GM19035 (cell line): ENCODE measurements around the gene DNASE2.
"Not testable (repeated sequence)": the region's sequence is repeated elsewhere in the genome, so short reads cannot be mapped to it uniquely, and the experiment has no call there.

Experiments
- ATAC-seq: cut with Tn5 transposase; IDR thresholded peaks from one replicate; pipeline ENCODE4 v1.9.1; 2021; ENCODE audit not compliant: unreplicated experiment

Gene DNASE2, protein sequence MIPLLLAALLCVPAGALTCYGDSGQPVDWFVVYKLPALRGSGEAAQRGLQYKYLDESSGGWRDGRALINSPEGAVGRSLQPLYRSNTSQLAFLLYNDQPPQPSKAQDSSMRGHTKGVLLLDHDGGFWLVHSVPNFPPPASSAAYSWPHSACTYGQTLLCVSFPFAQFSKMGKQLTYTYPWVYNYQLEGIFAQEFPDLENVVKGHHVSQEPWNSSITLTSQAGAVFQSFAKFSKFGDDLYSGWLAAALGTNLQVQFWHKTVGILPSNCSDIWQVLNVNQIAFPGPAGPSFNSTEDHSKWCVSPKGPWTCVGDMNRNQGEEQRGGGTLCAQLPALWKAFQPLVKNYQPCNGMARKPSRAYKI

DNA sequence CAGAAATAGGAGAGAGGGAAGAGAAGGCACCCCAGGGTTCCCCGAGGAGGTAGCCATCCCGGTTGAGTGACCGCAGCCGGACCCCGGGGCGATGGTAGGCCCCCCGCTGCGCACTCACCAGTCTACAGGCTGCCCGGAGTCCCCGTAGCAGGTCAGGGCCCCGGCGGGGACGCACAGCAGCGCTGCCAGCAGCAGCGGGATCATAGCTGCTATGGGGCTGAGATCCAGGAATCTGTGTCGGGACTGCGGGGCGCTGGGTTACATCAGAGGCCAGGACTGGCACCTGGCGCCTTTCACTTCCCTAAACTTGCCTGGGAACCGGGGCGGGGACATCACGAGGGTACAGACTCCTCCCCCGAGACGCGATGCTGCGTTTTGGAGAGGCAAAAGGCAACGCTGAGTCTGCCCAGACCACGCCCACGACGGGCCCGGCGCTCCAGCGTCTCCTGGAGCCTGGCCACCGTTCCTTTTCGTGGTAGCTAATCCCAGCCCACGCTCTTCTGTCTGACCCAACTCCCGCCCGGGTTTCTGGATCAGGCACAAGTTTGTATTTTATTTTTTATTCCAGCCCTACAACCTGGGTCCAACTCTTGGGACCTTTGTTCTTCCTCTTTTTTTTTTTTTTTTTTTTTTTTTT, at the start of gene DNASE2:
Gene DNASE2, minus strand, starts transcription at position 278 of the 637 bp plus-strand sequence. Its CDS starts 74 bp downstream, at position 204.
- peak; percentile 77 for ATAC-seq

DNA sequence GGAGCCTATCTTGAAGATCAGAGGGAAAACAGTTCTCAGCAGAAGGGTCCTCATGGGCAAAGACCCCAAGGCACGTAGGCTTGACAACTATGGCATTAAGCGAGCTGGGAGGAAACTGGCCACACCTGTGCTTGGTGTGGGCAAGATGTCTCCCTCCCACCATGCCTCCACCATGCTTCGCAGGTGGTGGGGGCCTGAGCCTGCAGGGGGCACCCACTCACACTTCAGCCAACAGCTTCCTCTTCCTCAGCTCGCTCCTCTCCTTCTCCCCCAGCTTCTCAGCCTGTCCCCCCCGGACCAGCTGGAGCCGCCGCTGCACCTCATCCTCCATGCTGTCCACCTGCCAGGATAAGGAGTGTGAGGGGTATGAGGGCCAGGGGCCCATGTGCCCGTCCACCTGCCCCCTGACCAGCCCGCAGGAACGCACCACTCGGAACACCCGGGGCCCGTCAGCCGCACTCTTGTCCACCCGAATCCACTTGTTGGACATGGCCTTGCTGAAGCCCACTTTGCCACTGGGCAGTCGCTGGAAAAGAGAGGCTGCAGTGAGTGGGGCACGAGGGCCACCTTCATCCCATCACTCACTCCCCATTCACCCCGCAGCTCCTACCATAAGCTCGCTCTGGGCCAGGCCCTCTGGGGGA, 48.9 kb upstream of the DNASE2 start:
- ATAC-seq: no peak

DNA sequence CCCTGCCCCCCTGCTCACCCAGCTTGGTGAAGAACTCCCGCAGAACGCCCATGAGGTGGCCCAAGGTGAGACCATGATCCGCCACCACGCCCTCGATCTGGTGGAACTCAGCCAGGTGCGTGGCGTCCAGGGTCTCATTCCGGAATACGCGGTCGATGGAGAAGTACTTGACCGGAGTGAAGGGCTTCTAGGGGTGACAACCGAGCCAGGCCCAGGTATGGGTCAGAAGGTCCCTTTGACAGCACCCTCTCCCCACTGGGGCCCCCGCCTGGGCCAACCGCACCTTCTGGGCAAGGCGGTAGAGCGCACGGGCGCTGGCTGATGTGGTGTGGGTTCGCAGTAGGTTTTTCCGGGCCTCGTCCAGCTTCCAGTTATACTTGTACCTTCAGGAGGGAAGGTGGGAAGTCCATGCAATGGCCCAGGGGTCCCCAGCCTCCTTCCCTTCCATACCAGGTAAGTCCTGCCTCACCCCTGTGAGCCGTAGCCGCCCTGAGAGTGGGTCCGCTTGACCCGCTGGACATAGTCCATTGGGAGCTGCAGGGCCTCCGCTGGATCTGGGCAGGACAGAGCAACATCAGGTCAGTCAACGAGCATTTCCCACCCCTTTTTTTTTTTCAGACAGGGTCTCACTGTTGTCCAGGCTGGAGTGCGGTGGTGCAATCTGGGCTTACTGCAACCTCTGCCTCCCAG, 43.5 kb upstream of the DNASE2 start:
- no peak for ATAC-seq

DNA sequence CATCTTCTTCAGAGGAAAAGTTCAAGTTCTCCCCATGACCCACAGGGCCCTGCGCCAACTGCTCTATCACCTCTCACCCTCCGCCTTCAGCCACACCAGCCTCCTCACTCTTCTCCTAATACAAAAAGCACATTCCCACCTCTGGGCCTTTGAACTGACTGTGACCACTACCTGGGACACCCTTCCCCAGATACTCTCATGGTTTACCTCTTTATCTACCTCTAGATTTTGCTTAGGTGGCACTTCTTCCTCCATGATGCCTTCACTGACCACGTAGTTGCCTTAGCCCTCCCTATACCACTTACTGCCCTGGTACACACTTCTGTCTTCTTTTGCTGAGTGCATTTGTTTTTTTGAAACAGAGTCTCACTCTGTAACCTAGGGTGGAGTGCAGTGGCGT, 41.7 kb upstream of the DNASE2 start:
- no peak for ATAC-seq

DNA sequence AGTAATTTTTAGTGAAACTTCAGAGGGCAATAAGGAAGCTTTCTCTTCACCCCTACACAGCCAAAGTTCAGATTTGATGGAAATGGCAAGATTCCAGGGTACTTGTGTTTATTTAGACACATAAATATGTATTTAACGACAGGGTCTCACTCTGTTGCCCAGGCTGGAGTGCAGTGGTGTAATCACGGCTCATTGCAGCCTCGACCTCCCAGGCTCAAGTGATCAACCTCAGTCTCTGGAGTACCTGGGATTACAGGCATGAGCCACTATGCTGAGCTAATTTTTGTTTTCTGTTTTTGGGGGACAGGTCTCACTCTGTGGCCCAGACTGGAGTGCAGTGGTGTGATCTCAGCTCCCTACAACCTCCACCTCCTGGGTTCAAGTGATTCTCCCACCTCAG, 39.8 kb upstream of the DNASE2 start:
- no peak for ATAC-seq

DNA sequence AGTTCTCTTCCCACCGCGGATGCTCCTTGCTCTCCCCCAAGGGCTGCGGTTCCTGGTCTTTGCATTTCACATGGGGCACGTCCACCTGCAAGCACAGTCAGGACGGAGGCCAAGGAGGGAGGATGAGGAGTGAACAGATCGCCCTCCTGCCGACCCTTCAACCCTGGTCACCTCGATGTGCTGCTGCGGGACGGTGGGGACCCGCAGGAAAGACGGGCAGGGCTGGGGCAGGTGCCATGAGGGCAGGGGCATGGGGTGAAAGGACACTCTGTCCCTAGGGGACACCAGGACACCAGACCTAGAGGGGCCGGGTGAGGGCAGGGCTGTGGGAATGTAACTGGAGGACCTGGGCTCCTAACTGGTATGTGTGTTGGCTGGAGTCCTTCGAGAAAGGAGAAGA, 37.0 kb upstream of the DNASE2 start:
- no peak for ATAC-seq

DNA sequence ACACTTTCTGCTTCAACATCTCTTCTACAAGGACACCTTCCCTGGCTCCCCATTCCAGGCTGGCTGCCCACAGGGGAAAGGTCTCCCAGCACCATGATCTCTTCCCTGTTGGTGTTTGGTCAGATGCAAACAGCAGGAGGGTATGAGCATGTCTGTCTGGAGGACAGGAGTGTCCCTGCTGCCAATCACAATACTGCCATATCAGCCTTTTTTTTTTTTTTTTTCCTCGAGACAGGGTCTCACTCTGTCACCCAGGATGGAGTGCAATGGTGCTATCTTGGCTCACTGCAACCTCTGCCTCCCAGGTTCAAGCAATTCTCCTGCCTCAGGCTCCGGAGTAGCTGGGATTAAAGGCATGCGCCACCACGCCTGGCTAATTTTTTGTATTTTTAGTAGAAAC, 34.6 kb upstream of the DNASE2 start:
- ATAC-seq: not testable (repeated sequence)

DNA sequence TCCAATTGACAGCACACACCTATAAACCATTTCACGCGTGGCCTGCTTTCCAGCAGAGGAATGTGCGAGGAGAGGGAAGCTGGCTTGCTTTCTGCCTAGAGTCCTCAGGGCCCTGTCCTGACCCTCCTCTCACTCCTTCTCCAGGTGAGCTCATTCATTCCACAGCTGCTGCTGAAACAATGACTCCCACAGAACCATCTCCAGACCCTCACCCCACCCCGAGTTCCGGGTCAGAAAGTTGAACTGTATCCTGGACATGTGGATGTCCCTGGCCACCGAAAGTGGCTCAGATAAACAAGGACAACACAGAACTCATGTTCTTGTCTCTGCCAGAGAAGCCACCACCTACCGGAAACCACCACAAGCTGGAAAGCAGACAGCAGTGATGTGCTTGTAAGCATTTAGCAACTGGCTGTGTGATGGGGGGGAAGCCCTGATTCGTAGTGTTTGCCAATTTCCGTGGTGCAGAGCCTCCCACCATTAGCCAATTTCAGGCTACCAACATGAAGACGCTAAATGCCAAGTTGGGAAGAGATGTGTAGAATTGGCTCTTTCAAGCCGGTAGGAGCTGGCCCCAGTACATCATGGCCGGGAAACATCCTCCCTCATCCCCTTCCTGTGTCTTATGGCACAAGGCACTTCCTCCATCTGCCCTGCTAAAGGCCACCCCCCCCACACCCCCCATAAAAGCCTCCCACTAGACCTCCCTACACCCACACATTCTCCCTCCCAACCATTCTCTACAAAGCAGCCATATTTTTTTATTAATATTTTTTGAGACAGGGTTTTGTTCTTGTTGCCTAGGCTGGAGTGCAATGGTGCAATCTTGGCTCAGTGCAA, 32.8 kb upstream of the DNASE2 start:
- no peak for ATAC-seq

DNA sequence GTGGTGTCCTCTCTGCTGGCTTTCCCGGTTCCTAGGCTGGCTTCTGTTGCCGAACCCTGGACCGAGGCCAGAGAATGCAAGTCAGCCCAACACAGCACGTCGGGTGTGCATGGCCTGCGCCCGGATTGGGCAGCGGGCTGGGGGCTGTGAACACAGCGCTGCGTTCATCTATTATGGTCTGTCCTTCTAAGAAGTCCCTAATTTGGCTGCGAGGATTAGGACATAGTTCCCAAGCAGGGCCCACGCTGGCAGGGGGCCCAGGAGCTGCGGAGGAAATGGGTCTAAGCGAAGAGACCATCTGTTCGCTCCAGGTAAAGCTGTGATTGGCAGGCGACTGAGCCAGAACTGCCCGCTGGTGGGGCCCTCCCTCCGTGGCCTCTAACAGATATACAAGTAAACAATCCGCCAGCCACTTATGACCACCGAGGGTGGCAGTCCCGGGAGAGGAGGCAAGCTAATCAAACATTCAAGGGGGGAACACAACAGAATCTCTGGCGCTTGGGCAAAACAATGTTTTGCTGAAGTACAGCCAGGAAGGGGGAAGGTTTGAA, 31.8 kb upstream of the DNASE2 start:
- no peak for ATAC-seq

DNA sequence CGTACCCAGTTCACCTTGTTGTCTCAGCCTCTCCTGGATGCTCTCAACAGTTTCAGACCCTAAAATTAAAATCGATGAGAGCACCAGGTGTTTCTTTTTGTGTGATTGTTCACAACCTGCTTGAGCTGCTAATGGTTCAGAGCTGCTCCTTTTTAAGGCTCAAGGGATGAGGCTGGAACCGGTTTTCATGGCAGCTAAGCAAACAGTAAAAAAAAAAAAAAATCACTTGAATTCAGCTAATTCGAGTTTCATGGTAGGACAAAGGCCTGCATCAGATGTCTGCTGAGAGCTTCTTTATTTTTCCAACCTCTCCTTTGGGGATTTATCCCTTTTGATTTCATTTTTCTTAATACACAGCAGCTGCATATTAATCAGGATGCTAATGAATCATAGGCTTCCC, 31.3 kb upstream of the DNASE2 start:
- no peak for ATAC-seq

DNA sequence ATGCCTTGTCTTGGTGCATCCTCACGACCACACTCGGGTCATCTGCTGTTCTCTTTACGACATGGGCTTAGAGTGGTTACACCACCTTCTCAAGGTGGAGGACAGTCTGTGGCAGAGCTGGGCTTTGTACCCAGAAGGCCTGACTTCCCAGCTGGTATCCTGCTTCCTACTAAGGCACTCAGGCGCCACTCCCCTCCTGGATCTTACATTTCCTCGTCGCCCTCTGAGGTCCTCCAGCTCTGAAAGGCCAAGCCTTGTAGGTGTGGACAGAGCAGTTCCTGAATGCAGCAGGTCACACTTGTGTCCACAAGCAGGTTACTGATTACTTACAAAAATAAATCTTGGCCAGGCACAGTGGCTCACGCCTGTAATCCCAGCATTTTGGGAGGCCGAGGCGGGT, 25.9 kb upstream of the DNASE2 start:
- ATAC-seq: no peak

DNA sequence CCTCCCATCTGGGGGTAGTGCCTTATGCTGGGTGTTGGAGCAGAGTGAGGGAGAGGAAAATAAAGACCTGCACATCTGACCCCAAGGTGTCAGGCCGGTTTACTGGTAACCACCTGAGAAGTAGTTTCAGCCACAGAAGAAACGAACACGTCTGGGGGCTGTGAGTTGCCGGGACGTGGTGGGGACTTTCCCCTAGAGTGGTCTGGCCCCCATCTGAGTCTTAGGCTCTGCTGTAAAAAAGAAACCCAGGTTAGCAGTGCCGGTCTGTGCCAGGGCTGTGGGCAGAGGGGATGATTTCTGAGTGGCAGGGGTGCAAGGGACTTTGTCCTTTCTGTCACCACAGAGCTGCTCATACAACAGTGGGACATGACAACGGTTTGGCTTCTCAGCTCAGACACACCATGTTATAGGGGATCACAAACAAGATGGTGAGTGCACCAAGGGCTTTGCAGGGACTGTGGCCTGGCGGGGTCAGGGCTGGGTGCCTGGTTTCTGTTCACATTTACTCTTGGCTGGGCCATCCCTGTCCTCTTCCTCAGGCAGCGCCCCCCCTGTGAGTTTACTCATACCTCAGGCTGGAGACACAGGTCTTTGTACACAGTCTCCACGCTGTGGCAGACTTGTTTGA, 18.8 kb upstream of the DNASE2 start:
- ATAC-seq: peak; percentile 77

DNA sequence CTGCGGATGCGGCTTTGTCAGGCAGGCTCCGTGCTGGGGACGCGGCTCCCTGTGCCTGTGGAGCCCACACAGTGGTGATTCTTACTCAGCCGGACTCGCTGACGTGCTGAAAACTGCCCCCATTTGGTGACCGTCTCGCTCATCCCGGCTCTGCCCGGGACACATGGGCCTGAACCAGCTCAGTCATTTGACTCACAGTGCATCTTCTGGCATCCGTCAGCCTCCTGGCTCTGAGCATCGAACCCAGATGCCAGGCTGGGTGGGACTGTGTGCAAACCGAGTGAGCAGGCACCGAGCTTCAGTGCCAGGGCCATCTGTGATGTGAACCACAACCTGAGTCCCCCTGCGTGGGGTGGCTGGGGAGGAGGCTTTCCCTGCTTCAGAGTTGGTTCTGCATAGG, 15.2 kb upstream of the DNASE2 start:
- ATAC-seq: no peak

DNA sequence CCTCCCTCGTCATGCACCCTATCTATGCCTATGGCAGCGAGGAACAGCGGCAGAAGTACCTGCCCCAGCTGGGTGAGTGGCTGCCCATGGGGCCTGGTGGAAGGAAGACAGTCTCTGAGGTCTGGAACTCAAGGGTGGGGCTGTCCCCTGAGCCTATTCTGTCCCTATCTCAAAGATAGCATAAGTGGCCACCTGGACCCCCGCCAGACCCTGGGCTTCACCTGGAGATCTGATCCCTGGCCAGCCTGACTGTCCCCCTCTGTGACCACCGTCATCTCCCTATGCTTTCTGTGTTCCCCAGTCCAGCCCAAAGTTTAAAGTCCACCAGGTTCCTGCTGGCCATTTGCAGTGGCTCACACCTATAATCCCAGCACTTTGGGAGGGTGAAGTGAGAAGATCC, 12.3 kb upstream of the DNASE2 start:
- no peak for ATAC-seq

DNA sequence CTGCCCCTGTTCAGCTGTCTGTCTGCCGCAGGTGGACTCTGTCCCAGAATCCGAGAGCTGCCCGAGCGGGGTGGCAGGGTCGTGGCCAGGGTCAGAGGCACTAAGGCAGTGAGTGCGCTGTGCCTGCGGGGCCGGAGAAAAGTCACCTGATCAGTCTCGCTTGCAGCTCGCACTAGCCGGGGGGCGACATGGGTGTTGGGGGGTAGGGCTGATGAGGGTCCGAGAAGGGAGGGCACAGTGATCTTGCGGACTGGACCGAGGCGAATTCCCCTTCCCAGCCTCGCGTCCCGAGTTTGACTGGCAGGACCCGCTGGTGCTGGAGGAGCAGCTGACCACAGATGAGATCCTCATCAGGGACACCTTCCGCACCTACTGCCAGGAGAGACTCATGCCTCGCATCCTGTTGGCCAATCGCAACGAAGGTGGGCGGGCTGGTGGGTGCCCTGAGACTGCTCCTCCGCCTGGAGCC, 10.3 kb upstream of the DNASE2 start:
- peak; percentile 2 for ATAC-seq

DNA sequence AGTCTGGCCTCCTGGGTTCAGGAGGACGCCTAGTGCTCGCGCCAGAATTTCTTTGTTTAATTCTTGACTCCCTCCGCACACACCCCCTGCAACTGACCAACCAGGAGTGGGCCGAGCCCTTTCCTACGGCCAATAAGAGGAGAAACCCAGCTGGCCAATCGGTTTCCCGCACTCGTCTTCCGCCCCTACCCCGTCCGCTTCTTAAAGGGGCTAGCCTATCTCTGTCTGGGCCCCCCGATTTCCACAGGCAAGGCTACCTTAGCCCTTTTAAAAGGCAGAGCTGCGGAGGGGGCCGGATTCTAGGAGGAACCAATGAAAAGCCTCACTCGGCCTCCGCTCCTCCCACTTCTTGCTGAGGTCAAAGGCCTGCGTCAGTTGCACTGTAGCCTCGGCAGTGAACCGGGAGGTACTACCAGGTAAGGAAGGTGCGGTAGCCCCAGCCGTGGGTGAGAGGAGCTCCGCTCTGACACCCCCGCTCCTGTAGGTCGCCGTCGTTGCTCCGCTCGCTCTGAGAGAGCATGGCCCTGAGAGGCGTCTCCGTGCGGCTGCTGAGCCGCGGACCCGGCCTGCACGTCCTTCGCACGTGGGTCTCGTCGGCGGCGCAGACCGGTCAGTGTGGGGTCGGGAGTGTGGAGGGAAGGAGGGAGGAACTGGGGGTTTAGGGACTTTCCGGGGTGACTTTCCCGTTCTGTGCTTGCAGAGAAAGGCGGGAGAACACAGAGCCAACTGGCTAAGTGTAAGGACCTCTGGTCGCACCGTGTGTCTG, 9.7 kb upstream of the DNASE2 start, which contains the start of gene GCDH:
Gene GCDH, plus strand, starts transcription at position 374 of the 766 bp plus-strand sequence. Its CDS starts 145 bp downstream, at position 519.
- ATAC-seq: peak; percentile 91

DNA sequence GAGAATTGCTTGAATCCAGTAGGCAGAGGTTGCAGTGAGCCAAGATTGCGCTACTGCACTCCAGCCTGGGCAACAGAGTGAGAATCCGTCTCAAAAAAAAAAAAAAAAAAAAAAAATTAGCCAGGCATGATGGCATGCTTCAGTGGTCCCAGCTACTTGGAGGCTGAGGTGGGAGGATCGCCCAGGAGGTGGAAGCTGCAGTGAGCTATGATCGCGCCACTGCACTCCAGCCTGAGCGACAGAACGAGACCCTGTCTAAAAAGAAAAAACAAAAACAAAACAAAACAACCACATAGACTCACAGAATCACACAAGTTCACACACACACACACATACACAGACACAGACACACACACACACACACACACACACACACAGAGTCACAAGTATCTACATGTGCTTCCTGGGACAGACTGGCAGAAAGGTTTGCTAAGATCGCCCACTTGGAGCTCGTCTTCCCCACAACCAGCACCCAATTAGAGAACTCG, 9.1 kb upstream of the DNASE2 start:
- not testable (repeated sequence) for ATAC-seq

DNA sequence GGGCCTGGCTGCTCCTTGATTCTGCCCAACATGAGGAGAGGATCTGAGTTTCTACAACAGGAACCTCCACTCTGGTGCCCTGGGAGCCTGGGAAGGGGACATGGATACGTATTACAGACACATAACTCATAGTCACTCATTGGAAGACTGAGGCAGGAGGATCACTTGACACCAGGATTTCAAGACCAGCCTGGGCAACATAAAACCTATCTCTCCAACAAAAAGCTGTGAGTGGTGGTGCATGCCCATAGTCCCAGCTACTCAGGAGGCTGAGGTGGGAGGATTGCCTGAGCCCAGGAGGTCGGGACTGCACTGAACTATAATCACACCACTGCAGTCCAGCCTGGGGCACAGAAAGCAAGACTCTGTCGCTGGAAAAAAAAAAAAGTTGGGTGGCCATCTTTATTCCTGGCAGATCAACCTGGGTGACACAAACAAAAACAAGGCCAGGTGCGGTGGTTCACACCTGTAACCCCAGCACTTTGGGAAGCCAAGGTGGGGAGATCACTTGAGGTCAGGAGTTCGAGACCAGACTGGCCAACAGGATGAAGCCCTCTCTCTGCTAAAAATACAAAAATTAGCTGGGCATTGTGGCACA, 6.9 kb upstream of the DNASE2 start:
- ATAC-seq: no peak
